Measurements from ENCODE around the gene ZNF264. TPM values are rescaled to one million over a fixed set of nuclear protein-coding genes. Genes with fewer than 3 reads are reported as not detected.
A peak's percentile ranks its signal among the peaks of the same experiment; 100 is the strongest.

Gene ZNF264
- total RNA-seq, 1 experiment from 2014 or later, result 44.1 TPM

DNA sequence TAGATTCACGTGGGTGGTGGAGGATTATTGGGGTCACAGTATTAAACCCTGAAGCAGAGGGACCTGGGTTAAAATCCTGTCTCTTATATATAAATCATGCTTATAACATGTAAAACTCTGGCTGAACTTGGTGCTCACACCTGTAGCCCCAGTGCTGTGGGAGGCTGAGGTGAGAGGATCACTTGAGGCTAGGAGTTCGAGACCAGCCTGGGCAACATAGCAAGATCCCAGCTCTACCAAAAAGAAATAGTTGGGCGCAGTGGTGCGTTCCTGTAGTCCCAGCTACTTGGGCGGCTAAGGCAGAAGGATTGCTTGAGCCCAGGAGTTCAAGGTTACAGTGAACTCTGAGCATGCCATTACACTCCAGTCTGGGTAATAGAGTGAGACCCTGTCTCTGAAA lies 51.5 kb downstream of the ZNF264 start:
- ChIA-PET POLR2A (ENCODE audit: unreplicated experiment) (no interaction called here), CTCF (no interaction called here)
- H3K9ac ChIP-seq (ENCODE audit: low read length), result no peak overlapping the region
- peaks cover 50% of the 10 kb centered on the region for H3K79me2 ChIP-seq (ENCODE audit: low read length)
- BruUV-seq (replicated peaks), result no TSS peak
- no peaks in the 10 kb centered on the region for H3F3A ChIP-seq (ENCODE audit: low read length, unreplicated experiment)
- no peaks in the 10 kb centered on the region for H3K9me2 ChIP-seq (replicated peaks; ENCODE audit: low read length)
- ATAC-seq, result no peak
- H3K4me1 ChIP-seq (ENCODE audit: insufficient read depth, low read length), result peaks cover 17% of the 10 kb centered on the region
- no peak for DNase-seq
- H3K4me3 ChIP-seq (ENCODE audit: low read length), result no peak overlapping the region
- H3K27me3 ChIP-seq (ENCODE audit: low read length), result no peaks in the 10 kb centered on the region
- no peaks in the 10 kb centered on the region for H4K20me1 ChIP-seq (ENCODE audit: low read length)
- intact Hi-C loops (cut with micrococcal nuclease), result no loop called here
- peaks cover 27% of the 10 kb centered on the region for H3K36me3 ChIP-seq (ENCODE audit: low read depth, low read length)
- H3K9me3 ChIP-seq (ENCODE audit: low read length), result no peaks in the 10 kb centered on the region
- H3K4me2 ChIP-seq (ENCODE audit: low read length), result peak overlapping the region; percentile 98; the same call in 1 of the 2 replicates
- no peak for TF ChIP-seq EZH2phosphoT487 (IDR thresholded peaks at IDR 0.05; ENCODE audit: borderline replicate concordance, low read length)
- no peak for TF ChIP-seq EZH2 (IDR thresholded peaks at IDR 0.05; ENCODE audit: low read length, unreplicated experiment)
- TF ChIP-seq, protein P1, sequence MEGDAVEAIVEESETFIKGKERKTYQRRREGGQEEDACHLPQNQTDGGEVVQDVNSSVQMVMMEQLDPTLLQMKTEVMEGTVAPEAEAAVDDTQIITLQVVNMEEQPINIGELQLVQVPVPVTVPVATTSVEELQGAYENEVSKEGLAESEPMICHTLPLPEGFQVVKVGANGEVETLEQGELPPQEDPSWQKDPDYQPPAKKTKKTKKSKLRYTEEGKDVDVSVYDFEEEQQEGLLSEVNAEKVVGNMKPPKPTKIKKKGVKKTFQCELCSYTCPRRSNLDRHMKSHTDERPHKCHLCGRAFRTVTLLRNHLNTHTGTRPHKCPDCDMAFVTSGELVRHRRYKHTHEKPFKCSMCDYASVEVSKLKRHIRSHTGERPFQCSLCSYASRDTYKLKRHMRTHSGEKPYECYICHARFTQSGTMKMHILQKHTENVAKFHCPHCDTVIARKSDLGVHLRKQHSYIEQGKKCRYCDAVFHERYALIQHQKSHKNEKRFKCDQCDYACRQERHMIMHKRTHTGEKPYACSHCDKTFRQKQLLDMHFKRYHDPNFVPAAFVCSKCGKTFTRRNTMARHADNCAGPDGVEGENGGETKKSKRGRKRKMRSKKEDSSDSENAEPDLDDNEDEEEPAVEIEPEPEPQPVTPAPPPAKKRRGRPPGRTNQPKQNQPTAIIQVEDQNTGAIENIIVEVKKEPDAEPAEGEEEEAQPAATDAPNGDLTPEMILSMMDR (conservative IDR thresholded peaks at IDR 0.05; ENCODE audit: low read depth, low read length), result no peak
- H3K27ac ChIP-seq (ENCODE audit: low read length), result no peak overlapping the region
- no peak overlapping the region for H2AFZ ChIP-seq (ENCODE audit: low read length)

DNA sequence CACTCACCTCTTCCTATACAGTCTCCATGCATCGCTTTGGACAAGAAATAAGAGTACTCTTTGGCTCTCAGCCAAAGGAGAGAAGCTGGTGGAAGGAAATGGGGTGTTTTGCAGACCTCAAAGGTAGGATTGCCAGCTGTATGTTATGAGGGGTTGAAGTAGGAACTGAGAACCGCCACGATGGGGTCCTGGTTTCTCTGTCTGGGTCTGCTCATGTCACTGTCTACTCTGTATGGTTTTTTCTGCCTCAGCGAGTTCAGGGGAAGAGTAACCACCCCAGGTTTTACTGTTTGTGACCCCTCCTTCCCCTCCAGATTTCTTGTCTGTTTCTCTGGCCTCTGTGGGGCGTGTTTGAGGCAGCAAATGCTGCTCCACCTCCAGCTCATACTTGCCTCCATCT lies 53.2 kb downstream of the ZNF264 start:
- ChIA-PET CTCF (interaction anchor here (0.6 kb wide), 1 partner anchor 21 kb away, joined by 5 read pairs; no protein-coding TSS in a partner anchor), POLR2A (ENCODE audit: unreplicated experiment) (no interaction called here)
- no TSS peak for BruUV-seq (replicated peaks)
- H3K9me2 ChIP-seq (replicated peaks; ENCODE audit: low read length), result no peaks in the 10 kb centered on the region
- TF ChIP-seq EZH2 (IDR thresholded peaks at IDR 0.05; ENCODE audit: low read length, unreplicated experiment), result no peak
- TF ChIP-seq, protein P1 (conservative IDR thresholded peaks at IDR 0.05; ENCODE audit: low read depth, low read length), result no peak
- no peak for TF ChIP-seq EZH2phosphoT487 (IDR thresholded peaks at IDR 0.05; ENCODE audit: borderline replicate concordance, low read length)
- H3K4me2 ChIP-seq (ENCODE audit: low read length), result no peak overlapping the region
- H2AFZ ChIP-seq (ENCODE audit: low read length), result no peak overlapping the region
- H3K27ac ChIP-seq (ENCODE audit: low read length), result no peak overlapping the region
- no peaks in the 10 kb centered on the region for H3F3A ChIP-seq (ENCODE audit: low read length, unreplicated experiment)
- intact Hi-C loops (cut with micrococcal nuclease), result no loop called here
- ATAC-seq (no peak), DNase-seq (no peak)
- H3K36me3 ChIP-seq (ENCODE audit: low read depth, low read length), result peaks cover 38% of the 10 kb centered on the region
- peaks cover 50% of the 10 kb centered on the region for H3K79me2 ChIP-seq (ENCODE audit: low read length)
- H4K20me1 ChIP-seq (ENCODE audit: low read length), result no peaks in the 10 kb centered on the region
- H3K4me1 ChIP-seq (ENCODE audit: insufficient read depth, low read length), result peaks cover 17% of the 10 kb centered on the region
- no peaks in the 10 kb centered on the region for H3K9me3 ChIP-seq (ENCODE audit: low read length)
- H3K9ac ChIP-seq (ENCODE audit: low read length), result no peak overlapping the region
- no peak overlapping the region for H3K4me3 ChIP-seq (ENCODE audit: low read length)
- H3K27me3 ChIP-seq (ENCODE audit: low read length), result no peaks in the 10 kb centered on the region

GRCh38 chr19:57245066-57245465 lies 53.8 kb downstream of the ZNF264 start:
- POLR2A ChIA-PET (ENCODE audit: unreplicated experiment), result no interaction called here
- peaks cover 50% of the 10 kb centered on the region for H3K79me2 ChIP-seq (ENCODE audit: low read length)

More at GRCh38 chr19:57245066-57245465, 53.8 kb downstream of the ZNF264 start:
- Histone ChIP-seq H3K4me3 (ENCODE audit: low read length) (no peak overlapping the region), H3K27me3 (ENCODE audit: low read length) (no peaks in the 10 kb centered on the region), H3K4me2 (ENCODE audit: low read length) (no peak overlapping the region), H3K27ac (ENCODE audit: low read length) (no peak overlapping the region), H2AFZ (ENCODE audit: low read length) (no peak overlapping the region), H3F3A (ENCODE audit: low read length, unreplicated experiment) (no peaks in the 10 kb centered on the region), H3K9ac (ENCODE audit: low read length) (no peak overlapping the region), H3K4me1 (ENCODE audit: insufficient read depth, low read length) (peaks cover 15% of the 10 kb centered on the region), H3K36me3 (ENCODE audit: low read depth, low read length) (peaks cover 38% of the 10 kb centered on the region), H3K9me2 (replicated peaks; ENCODE audit: low read length) (no peaks in the 10 kb centered on the region), H4K20me1 (ENCODE audit: low read length) (no peaks in the 10 kb centered on the region), H3K9me3 (ENCODE audit: low read length) (no peaks in the 10 kb centered on the region)
- BruUV-seq (replicated peaks), result no TSS peak
- intact Hi-C loops (cut with micrococcal nuclease), result no loop called here
- TF ChIP-seq, protein P1 (conservative IDR thresholded peaks at IDR 0.05; ENCODE audit: low read depth, low read length), result no peak
- TF ChIP-seq EZH2phosphoT487 (IDR thresholded peaks at IDR 0.05; ENCODE audit: borderline replicate concordance, low read length) (no peak), EZH2 (IDR thresholded peaks at IDR 0.05; ENCODE audit: low read length, unreplicated experiment) (no peak)
- CTCF ChIA-PET, result no interaction called here
- DNase-seq (no peak), ATAC-seq (no peak)

Data from PC-3 (cell line).